Superior temporal gyrus (tissue), 1 donor: ENCODE measurements around the gene EZH1.
"Not testable (repeated sequence)": the region's sequence is repeated elsewhere in the genome, so short reads cannot be mapped to it uniquely, and the experiment has no call there.

Source experiments
- DNase-seq: peaks from one replicate; pipeline ENCODE4 v3.0.0-alpha.2; 2016; ENCODE audit errors: extremely low spot score

The EZH1 gene

DNA sequence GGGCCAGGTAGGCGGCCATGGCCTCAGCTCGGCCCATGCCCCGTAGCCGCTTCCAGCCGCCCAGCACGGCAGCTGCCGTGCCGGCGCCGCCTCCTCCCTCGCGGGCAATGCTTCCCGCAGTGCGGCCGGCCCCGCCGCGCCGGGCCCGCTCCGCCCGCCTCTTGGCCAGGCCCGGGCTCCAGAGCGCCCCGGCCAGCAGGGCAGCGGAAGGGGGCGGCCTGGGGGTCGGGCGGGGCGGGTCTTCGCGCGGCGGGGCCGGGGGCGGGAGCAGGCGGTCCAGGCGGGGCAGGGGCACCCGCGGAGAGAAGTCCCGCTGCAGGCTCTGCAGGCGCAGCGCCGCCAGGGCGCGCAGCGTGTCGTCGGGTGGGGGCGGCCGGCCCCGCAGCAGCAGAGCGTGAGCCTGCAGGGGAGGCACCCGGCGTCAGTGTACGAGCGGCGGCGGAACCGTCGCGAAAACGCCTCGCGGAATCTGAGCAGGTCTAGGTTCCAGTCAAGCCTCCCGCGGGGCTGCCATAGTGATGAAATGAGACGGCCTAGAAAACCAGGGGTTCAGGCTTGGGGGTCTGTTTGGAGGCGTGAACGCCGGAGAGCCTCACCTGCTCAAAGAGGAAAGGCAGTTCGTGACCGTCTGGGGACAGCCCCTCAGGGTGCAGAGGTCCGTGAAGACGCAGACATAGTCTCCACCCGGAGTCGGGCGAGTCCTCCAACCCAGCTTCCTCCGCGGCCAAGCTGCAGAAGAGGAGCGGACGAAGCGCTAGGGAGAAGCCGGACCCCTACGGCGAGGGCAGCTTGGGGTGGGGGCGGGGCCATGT, 74.7 kb downstream of the EZH1 start:
- no peak for DNase-seq

DNA sequence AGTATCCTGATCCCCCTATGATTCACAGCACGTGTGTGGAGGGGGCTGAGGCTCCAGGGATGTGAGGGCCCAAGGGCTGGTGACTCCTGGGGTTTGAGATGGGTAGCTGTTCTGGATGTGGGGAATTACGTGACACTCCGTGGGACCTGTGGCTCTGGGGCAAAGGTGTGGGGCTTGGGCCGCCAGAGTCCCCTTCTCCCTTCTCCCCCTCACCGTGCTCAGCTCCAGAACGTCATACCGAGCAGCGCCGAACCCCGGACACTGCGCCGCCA, 75.2 kb downstream of the EZH1 start:
- no peak for DNase-seq

DNA sequence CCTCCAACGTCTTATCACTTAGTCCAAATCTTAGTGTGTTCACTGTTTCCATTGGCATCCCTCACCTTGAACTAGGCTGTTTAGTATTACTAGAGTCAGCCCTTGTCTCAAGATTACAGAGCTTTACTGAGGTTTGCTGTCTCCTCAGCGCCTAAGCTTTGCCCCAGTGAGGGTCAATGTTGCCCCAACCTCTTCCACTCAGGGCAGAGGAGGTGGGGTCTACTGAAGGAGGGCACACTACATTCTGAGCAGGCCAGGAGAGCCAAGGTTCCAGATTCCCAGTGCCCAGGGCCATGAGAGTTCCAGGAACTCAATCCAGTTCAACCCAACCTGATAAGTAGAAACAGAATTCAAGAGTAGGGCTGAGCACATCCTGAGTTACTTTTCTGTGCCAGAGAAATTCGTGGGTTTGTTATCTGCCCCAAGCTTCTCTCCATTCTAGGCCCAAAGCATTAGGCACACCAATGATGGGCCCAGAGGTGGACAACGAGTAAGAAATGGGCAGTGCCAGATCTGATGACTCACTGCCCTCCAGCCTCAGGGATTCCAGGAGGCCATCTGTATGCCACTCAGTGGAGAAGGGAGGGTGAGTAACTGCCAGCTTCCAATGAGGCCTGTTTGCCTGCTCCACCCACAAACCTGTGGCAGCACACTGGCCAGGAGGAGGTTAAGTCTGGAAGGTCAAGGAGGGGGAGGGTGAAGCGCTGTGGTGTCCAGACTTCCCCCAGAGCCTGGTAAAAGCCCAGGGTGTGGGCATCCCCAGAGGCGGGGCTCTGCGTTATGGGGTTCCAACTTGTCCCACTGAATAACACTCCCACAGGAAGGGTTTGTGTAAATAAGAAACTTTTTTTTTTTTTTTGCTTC, 77.5 kb downstream of the EZH1 start:
- no peak for DNase-seq

DNA sequence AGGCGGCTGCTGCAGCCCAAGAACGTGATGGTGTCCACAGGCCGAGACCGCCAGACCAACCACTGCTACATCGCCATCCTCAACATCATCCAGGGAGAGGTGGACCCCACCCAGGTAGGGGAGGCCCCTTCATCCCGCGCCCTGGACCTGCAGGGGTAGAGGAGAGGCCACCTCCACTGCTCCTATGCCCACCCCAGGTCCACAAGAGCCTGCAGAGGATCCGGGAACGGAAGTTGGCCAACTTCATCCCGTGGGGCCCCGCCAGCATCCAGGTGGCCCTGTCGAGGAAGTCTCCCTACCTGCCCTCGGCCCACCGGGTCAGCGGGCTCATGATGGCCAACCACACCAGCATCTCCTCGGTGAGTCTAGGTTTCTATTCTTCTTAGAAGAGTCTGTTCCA, 78.7 kb downstream of the EZH1 start:
- not testable (repeated sequence) for DNase-seq

DNA sequence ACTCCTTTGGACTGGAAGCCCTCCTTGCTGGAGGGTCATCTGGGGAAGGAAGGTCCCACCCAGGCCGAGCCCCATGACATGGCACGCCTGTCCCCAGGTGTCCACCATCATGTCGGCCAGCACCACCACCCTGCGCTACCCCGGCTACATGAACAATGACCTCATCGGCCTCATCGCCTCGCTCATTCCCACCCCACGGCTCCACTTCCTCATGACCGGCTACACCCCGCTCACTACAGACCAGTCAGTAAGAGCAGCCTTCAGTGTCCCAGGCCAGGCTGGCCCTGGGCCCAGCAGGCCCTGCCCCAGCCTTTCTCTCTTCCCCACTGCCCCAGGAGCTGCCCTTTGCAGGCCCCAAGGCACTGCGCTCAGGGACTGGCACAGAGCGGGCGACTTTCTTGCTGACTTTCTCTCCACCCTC, 79.2 kb downstream of the EZH1 start:
- no peak for DNase-seq

DNA sequence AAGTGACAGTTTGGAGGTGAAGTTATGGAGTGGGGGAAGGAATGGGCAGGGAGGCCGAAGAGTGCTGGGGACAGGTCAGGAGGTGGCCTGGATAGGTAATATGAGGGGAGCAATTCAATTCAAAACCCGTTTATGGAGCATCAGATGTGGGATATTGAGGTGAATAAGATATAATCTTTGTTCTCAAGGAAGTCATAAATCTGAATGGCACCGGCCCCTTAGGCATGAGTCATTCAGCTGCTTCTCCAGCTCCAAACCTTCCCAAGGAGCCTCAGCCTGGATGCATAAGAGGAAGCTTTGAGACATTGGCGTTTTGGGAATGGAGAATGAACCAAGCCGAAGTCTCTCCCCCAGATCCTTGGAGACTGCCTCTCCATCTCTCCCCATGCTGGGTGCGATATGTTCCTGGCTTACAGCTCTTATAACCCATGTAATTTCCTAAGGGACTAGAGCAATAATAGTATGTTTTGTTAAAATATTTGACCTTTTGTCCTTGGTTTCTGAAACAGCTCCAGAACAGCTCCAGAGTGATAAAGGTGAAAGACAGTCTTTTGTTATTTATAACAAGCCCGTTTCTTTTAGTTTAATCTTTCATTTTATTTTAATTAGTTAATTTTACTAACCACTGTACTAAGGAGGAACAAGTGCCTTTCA, 84.0 kb downstream of the EZH1 start:
- DNase-seq, result no peak

DNA sequence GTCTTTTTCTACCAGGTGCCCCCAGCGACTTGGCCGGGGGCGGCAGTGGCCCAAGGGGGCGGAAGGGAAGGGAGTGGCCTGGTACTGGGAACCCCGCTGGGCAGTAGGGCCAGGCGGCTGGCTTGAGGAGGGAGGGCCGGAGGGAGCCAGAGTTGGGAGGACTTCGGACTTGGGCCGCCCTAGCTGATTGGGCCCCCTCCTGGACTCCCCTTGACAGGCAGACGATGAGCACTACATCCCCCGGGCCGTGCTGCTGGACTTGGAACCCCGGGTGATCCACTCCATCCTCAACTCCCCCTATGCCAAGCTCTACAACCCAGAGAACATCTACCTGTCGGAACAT, 84.9 kb downstream of the EZH1 start:
- not testable (repeated sequence) for DNase-seq

DNA sequence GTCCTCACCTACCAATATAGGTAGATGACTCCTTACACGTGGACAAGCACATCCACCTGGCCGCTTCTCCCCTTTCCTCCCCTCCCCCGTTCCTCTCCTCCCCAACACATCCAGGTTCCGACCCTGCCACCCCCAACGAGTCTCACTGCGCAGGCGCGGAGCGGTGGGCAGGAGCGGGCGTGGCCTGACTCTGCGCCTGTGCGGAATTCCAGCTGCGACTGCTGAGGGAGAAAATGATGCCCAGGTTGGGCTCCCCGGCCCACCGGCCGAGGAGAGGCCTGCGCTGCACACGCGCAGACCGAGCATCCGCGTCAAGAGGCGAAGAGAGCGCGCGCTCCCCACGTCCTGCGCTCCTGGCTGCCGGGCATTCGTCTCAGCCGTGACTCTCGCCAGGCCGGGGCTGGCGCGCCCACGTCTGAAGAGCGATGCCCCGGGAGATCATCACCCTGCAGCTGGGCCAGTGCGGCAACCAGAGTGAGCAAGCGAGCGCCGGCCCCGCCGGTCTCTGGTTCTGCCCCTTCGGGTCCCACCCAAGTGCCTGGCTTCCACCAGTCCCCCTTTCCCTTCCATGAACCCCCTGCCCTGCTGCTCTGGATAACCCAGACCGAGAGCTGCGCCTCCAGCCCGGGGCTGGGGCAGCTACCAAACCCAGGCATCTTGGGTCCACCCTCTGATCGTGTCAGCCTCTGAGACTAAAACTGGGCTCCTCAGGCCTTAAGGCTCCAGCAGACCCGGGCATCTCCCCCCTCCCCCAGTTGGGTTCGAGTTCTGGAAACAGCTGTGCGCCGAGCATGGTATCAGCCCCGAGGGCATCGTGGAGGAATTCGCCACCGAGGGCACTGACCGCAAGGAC, 85.5 kb downstream of the EZH1 start, which contains the start of gene TUBG2:
Gene TUBG2, plus strand, starts transcription at position 206 of the 853 bp plus-strand sequence. Its CDS starts 220 bp downstream, at position 426.
- DNase-seq, result peak; percentile 90

DNA sequence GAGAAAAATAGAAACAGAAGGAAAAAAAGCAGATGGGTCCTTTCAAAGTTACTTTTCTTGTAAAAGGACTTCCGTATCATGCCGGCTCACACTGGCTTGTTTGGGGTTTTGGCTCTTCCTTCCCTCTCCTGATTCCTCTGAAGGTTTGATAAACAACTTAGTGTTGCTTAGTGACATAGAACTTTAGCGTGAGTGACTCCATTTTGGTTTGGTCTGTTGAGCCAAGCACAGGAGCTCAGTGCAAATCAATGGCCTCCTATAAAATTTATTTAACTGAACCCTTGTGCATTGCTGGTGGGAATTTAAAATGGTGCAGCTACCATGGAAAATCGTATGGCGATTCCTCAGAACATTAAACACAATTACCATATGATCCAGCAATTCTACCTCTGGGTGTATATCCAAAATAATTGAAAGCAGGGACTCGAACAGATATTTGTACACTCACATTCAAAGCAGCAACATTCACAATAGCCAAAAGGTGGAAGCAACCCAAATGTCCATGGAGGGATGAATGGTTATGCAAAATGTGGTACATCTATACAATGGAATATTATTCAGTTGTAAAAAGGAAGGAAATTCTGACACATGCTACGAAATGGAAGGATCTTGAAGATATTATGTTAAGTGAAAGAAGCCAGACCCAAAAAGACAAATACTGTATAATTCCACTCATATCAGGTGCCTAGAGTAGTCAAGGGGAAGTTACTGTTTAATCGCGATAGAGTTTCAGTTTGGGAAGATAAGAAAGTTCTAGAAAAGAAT, 86.8 kb downstream of the EZH1 start:
- DNase-seq, result no peak

DNA sequence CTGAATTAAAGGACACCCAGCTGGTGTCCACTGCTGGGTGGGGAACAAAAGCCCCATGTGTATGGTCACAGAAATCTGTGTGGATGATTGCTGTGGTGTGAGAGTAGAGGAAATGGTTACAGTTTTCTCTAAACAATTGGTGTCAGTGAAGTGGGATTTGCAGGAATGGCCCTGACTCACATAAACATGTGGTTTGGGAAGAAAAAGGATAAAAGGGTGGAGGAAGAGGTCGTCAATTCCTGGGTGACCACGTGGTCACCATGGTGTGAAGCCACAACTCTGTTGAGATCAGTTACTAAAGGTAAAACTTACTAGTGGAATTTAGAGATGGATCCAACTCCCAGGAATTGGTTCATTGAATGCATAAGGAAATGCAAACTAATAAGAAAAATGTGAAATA, 89.3 kb downstream of the EZH1 start:
- no peak for DNase-seq

DNA sequence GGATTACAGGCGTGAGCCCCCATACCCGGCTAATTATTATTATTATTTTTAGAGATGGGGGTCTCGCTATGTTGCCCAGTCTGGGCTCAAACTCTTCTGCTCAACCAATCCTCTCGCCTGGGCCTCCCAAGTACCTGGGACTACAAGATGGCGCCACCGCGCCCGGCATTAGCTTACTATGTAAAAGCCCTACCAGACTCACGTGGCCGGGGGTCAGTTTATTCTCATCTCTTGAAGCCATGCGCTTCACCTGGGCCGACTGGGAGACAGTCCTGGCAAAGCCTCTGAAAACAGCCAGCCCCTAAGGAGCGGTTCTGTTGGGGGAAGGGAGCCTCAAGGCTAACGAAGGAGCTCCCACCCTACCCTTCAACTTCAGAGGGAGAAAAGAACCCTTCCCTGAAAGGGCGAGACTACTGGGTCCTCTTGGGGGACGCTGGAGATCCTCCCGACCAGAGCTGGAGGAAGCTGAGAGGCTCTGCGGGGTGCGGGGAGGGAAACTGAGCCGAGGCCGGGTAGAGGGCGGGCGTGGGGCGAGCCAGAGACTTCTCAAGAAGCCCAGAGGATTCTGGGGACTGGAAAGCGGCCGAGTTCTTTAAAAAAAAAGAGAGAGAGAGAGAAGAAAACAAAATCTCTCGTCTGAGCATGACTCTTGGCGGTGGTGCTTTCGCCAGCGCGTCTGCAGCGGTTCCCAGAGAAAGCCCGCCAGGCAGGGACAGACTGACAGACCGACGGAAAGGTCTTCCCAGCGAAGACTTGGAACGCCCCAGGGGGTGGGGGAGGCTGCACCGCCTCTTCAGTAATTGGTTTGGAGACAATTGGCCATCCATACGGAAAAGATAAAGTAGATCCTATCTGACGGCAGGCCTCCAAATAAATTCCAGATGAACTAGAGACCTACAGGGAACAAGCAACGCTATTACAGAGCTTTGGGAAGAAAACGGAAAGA, 91.4 kb downstream of the EZH1 start:
- DNase-seq, result peak; percentile 67

DNA sequence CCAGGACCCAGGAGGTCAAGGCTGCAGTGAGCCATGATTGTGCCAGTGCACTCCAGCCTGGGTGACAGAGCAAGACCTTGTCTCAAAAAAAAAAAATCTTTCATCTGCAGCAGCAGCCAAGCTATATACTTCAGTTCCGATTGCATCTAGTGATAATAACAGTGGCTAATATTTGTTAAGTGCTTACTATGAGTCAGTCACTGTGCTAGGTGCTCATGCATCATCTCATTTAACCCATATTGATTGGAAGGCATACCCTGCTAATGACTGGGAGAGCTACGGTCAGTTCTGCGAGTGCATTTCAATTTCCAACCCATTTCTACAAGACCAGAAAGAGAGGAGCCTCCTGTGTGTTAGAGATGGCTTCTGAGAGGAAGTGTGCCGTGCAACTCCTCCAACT, 93.4 kb downstream of the EZH1 start:
- no peak for DNase-seq
